ENCODE data around the gene PNMT.
"Not testable (repeated sequence)": the region's sequence is repeated elsewhere in the genome, so short reads cannot be mapped to it uniquely, and the experiment has no call there.

Gene PNMT

DNA sequence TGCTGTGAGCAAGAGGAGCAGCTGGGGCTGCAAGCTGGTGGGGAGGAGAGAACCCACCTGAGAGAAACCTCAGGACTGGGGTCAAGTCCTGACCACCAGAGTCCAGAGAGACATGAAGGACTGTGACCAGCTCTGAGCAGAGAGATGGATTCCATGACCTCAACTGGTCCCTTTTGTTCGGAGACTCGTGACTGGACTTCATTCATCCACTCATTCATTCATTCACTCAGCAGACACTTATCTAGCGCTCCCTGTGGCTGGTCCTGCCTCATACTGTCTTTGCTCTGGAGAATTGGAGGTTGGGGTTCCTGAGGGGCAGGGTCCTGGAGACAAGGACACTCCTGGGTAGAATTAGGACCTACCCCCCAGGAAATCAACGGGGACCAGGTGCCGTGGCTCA is 35.7 kb downstream of the PNMT start:
- H3K4me1 ChIP-seq (ENCODE audit: control insufficient read depth, insufficient read depth, low read length), result peaks cover 17% of the 10 kb centered on the region
- no peaks in the 10 kb centered on the region for H3K27me3 ChIP-seq (ENCODE audit: control insufficient read depth, insufficient read depth, low read length)
- peaks cover 12% of the 10 kb centered on the region; the same call in 1 of the 2 replicates for H3K36me3 ChIP-seq (ENCODE audit: control insufficient read depth, insufficient read depth, low read length)
- no peak overlapping the region for H3K27ac ChIP-seq (ENCODE audit: low read length)
- H3K9me3 ChIP-seq (ENCODE audit: control insufficient read depth, insufficient read depth, low read length), result no peaks in the 10 kb centered on the region
- no CpG with 5 or more reads among the region's 5 CpGs for WGBS (ENCODE audit: insufficient coverage, insufficient read length)
- DNase-seq (ENCODE audit: low read depth, low spot score), result no peak
- H3K4me3 ChIP-seq (ENCODE audit: low read length), result no peak overlapping the region

DNA sequence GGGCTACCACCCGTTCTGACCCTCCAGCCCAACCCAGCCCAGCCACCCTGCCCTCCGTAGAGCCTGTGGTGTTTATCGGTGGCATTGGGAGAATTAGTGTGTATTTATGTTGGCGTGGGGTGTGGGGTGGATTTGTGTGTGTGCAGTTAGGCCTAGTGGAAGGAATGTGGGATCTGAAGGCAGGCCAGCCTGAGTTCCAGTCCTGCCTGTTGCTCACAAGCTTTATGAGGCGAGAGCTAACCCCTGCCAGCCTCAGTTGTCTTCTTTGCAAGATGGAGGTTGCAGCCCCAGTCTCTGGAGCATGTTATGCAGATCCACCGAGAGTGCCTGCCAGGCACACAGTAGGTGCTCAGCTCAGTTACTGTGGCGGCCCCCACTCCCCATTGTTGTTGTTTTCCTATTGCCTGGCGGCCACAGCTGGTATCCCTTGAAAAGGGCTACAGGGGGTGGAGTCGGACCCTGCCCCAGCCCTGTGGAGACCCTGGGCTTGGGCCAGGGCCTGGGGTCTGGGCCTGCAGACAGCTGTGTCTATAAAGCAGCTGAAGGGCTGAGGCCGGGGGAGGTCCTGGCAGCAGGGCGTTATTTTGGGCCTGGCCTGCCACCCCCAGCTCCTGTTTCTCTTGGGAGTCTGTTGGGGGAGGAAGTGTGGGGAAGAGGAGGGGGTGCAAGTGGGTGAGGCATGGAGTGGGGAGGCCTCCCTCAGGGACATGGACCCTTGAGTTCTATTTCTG is 36.7 kb downstream of the PNMT start:
- Histone ChIP-seq H3K4me1 (ENCODE audit: control insufficient read depth, insufficient read depth, low read length) (peaks cover 17% of the 10 kb centered on the region), H3K36me3 (ENCODE audit: control insufficient read depth, insufficient read depth, low read length) (peaks cover 23% of the 10 kb centered on the region), H3K27ac (ENCODE audit: low read length) (no peak overlapping the region), H3K27me3 (ENCODE audit: control insufficient read depth, insufficient read depth, low read length) (no peaks in the 10 kb centered on the region), H3K4me3 (ENCODE audit: low read length) (no peak overlapping the region), H3K9me3 (ENCODE audit: control insufficient read depth, insufficient read depth, low read length) (no peaks in the 10 kb centered on the region)
- 100% methylated on average over 1 of the region's 11 CpGs for WGBS (ENCODE audit: insufficient coverage, insufficient read length)
- DNase-seq (ENCODE audit: low read depth, low spot score), result no peak

DNA sequence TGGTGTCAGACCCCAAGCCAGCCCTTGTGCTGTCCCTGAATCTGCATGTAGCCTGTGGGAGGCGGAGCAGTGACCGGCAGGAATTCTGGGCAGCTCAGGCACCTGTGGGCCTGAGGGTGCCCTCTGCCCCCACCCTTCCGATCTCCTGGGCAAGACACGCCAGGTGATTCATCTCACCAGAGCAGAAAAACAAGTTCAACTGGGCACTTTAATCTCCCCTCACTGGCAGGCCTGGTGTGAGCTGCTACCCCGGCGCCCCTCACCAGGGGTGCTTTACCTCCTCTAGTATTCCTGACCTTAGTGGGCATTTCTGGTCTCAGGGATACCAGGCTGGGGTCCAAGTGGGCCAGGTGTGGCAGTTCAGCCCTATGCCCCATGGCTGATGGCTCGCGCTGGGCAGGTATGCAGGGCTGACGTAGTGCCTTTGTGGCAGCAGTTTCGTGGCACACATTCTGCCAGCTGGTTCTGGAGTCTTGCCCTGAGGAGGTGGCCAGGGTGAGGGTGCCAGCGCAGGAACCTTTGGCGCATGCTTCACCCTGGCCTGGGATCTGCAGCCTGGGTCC is 37.6 kb downstream of the PNMT start:
- Histone ChIP-seq H3K9me3 (ENCODE audit: control insufficient read depth, insufficient read depth, low read length) (no peaks in the 10 kb centered on the region), H3K27me3 (ENCODE audit: control insufficient read depth, insufficient read depth, low read length) (no peaks in the 10 kb centered on the region), H3K4me1 (ENCODE audit: control insufficient read depth, insufficient read depth, low read length) (peaks cover 17% of the 10 kb centered on the region), H3K4me3 (ENCODE audit: low read length) (no peak overlapping the region), H3K27ac (ENCODE audit: low read length) (no peak overlapping the region), H3K36me3 (ENCODE audit: control insufficient read depth, insufficient read depth, low read length) (peaks cover 28% of the 10 kb centered on the region)
- WGBS (ENCODE audit: insufficient coverage, insufficient read length), result no CpG with 5 or more reads among the region's 12 CpGs
- no peak for DNase-seq (ENCODE audit: low read depth, low spot score)

DNA sequence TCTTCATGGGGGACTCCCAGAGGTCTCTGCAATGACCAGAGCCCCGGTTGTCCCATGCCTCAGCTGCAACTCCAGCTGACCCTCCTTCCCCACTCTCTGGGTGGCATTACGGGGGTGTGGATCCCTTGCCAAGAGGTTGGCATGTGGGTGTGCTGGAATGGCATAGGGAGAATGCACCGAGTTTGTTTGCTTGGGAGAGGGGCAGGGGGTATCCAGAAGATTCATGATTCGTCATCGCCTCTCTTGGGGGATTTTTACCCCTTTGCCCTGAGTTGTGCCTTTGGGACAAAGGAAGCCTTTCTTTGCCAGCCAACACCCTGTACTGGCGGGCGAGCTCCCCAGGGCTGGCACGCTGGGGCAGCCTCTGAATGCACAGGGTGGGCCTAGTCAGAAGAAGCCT is 38.1 kb downstream of the PNMT start:
- no peak overlapping the region for H3K4me3 ChIP-seq (ENCODE audit: low read length)
- WGBS (ENCODE audit: insufficient coverage, insufficient read length), result no CpG with 5 or more reads among the region's 8 CpGs
- H3K27ac ChIP-seq (ENCODE audit: low read length), result no peak overlapping the region
- H3K9me3 ChIP-seq (ENCODE audit: control insufficient read depth, insufficient read depth, low read length), result no peaks in the 10 kb centered on the region
- no peaks in the 10 kb centered on the region for H3K27me3 ChIP-seq (ENCODE audit: control insufficient read depth, insufficient read depth, low read length)
- H3K4me1 ChIP-seq (ENCODE audit: control insufficient read depth, insufficient read depth, low read length), result peaks cover 17% of the 10 kb centered on the region
- peaks cover 28% of the 10 kb centered on the region for H3K36me3 ChIP-seq (ENCODE audit: control insufficient read depth, insufficient read depth, low read length)
- no peak for DNase-seq (ENCODE audit: low read depth, low spot score)

DNA sequence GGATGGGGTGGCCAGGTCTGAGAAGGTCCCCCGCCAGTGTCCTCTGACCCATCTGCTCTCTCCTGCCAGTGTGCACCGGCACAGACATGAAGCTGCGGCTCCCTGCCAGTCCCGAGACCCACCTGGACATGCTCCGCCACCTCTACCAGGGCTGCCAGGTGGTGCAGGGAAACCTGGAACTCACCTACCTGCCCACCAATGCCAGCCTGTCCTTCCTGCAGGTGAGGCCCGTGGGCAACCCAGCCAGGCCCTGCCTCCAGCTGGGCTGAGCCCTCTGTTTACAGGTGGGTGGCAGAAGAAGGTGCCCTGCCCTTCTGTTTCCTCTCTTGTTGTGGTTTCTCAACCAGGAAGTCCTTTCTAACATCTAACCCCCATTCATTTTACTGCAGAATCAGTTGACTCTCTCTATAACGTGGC is 38.7 kb downstream of the PNMT start:
- DNase-seq (ENCODE audit: low read depth, low spot score), result no peak
- no peaks in the 10 kb centered on the region for H3K9me3 ChIP-seq (ENCODE audit: control insufficient read depth, insufficient read depth, low read length)
- no peak overlapping the region for H3K4me3 ChIP-seq (ENCODE audit: low read length)
- peaks cover 31% of the 10 kb centered on the region for H3K36me3 ChIP-seq (ENCODE audit: control insufficient read depth, insufficient read depth, low read length)
- WGBS (ENCODE audit: insufficient coverage, insufficient read length), result no CpG with 5 or more reads among the region's 7 CpGs
- no peaks in the 10 kb centered on the region for H3K27me3 ChIP-seq (ENCODE audit: control insufficient read depth, insufficient read depth, low read length)
- no peak overlapping the region for H3K27ac ChIP-seq (ENCODE audit: low read length)
- peaks cover 16% of the 10 kb centered on the region for H3K4me1 ChIP-seq (ENCODE audit: control insufficient read depth, insufficient read depth, low read length)

DNA sequence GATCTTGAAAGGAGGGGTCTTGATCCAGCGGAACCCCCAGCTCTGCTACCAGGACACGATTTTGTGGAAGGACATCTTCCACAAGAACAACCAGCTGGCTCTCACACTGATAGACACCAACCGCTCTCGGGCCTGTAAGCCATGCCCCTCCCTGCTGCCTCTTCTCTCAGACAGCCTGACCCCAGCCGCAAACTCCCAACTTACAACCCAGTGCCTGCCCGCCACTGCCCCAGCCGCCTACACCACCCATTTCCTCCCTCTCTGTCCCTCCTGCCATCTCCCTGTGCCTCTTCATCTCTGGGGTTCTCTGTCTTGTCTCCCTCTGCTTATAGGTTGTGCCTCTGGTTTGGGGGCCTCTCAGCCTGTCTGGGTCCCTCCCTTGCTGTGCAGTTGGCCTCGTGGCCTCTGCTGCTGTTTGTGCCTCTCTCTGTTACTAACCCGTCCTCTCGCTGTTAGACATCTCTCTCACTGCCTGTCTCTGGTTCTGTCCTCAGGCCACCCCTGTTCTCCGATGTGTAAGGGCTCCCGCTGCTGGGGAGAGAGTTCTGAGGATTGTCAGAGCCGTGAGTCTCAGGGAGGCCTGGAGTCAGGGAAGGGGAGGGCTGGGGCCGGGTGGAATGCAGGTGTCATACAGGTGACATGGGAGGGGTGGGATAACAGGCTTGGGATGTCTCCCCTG is 41.2 kb downstream of the PNMT start:
- DNase-seq (ENCODE audit: low read depth, low spot score), result no peak
- peaks cover 10% of the 10 kb centered on the region for H3K4me1 ChIP-seq (ENCODE audit: control insufficient read depth, insufficient read depth, low read length)
- H3K27ac ChIP-seq (ENCODE audit: low read length), result no peak overlapping the region
- H3K4me3 ChIP-seq (ENCODE audit: low read length), result no peak overlapping the region
- H3K9me3 ChIP-seq (ENCODE audit: control insufficient read depth, insufficient read depth, low read length), result no peaks in the 10 kb centered on the region
- H3K27me3 ChIP-seq (ENCODE audit: control insufficient read depth, insufficient read depth, low read length), result no peaks in the 10 kb centered on the region
- H3K36me3 ChIP-seq (ENCODE audit: control insufficient read depth, insufficient read depth, low read length), result peaks cover 36% of the 10 kb centered on the region
- WGBS (ENCODE audit: insufficient coverage, insufficient read length), result no CpG with 5 or more reads among the region's 14 CpGs

DNA sequence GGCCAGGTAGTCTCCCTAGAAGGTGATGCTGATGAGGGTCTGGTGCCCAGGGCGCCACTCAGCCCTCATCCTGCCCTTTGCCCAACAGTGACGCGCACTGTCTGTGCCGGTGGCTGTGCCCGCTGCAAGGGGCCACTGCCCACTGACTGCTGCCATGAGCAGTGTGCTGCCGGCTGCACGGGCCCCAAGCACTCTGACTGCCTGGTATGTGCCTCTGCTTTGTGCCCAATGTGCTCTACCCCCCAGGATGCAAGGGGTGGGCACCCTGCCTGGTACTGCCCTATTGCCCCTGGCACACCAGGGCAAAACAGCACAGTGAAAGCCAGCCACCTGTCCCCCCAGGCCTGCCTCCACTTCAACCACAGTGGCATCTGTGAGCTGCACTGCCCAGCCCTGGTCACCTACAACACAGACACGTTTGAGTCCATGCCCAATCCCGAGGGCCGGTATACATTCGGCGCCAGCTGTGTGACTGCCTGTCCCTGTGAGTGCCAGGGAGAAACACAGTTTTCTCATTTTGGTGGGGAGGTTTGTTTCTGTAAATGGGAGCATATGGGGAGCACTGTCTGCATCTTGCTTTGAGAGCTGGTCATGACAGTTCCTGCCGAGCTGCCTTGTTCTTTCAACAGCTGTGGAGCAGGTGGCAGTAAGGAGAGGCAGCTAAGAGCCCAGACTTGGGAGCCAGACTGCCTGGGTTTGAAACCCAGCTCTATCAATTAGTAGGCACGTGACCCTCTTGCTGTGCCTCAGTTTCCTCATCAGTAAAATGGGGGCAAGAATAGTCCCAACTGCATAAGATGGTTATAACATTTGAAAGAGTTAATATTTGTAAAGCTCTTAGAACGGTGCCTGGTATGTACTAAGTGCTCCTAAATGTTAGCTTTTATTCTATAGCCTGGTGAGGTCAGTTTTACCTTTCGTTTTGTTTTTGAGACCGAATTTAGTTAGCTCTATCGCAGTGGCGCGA is 42.0 kb downstream of the PNMT start:
- WGBS (ENCODE audit: insufficient coverage, insufficient read length), result no CpG with 5 or more reads among the region's 20 CpGs
- Histone ChIP-seq H3K9me3 (ENCODE audit: control insufficient read depth, insufficient read depth, low read length) (no peaks in the 10 kb centered on the region), H3K36me3 (ENCODE audit: control insufficient read depth, insufficient read depth, low read length) (peaks cover 39% of the 10 kb centered on the region), H3K27me3 (ENCODE audit: control insufficient read depth, insufficient read depth, low read length) (no peaks in the 10 kb centered on the region), H3K4me3 (ENCODE audit: low read length) (no peak overlapping the region), H3K4me1 (ENCODE audit: control insufficient read depth, insufficient read depth, low read length) (peaks cover 3% of the 10 kb centered on the region; the same call in 1 of the 2 replicates), H3K27ac (ENCODE audit: low read length) (no peak overlapping the region)
- no peak for DNase-seq (ENCODE audit: low read depth, low spot score)

DNA sequence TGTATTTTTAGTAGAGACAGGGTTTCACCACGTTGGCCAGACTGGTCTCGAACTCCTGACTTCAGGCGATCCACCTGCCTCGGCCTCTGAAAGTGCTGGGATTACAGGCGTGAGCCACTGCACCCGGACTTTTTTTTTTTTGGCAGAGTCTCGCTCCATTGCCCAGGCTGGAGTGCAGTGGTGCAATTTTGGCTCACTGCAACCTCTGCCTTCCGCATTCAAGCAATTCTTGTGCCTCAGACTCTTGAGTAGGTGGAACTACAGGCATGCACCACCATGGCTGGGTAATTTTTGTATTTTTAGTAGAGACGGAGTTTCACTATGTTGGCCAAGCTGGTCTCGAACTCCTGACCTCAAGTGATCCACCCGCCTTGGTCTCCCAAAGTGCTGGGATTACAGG is 42.8 kb downstream of the PNMT start:
- peaks cover 47% of the 10 kb centered on the region for H3K36me3 ChIP-seq (ENCODE audit: control insufficient read depth, insufficient read depth, low read length)
- H3K27me3 ChIP-seq (ENCODE audit: control insufficient read depth, insufficient read depth, low read length); H3K27ac ChIP-seq (ENCODE audit: low read length); H3K9me3 ChIP-seq (ENCODE audit: control insufficient read depth, insufficient read depth, low read length); DNase-seq (ENCODE audit: low read depth, low spot score); H3K4me1 ChIP-seq (ENCODE audit: control insufficient read depth, insufficient read depth, low read length); H3K4me3 ChIP-seq (ENCODE audit: low read length): not testable (repeated sequence)
- no CpG with 5 or more reads among the region's 11 CpGs for WGBS (ENCODE audit: insufficient coverage, insufficient read length)

DNA sequence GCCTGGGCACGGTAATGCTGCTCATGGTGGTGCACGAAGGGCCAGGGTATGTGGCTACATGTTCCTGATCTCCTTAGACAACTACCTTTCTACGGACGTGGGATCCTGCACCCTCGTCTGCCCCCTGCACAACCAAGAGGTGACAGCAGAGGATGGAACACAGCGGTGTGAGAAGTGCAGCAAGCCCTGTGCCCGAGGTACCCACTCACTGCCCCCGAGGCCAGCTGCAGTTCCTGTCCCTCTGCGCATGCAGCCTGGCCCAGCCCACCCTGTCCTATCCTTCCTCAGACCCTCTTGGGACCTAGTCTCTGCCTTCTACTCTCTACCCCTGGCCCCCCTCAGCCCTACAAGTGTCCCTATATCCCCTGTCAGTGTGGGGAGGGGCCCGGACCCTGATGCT is 43.6 kb downstream of the PNMT start:
- H3K36me3 ChIP-seq (ENCODE audit: control insufficient read depth, insufficient read depth, low read length), result peaks cover 53% of the 10 kb centered on the region

DNA sequence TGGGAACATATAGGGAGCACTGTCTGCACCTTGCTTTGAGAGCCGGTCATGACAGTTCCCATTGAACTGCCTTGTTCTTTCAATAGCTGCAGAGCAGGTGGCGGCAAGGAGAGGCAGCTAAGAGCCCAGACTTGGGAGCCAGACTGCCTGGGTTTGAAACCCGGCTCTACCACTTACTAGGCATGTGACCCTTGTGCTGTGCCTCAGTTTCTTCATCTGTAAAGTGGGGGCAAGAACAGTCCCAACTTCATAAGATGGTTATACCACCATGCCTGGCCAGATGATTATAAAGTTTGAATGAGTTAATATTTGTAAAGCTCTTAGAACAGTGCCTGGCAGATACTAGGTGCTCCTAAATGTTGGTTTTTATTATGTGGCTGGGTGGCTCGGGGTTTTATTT is 46.0 kb downstream of the PNMT start:
- Histone ChIP-seq H3K9me3 (ENCODE audit: control insufficient read depth, insufficient read depth, low read length) (no peaks in the 10 kb centered on the region), H3K36me3 (ENCODE audit: control insufficient read depth, insufficient read depth, low read length) (peaks cover 45% of the 10 kb centered on the region), H3K4me1 (ENCODE audit: control insufficient read depth, insufficient read depth, low read length) (no peaks in the 10 kb centered on the region), H3K27me3 (ENCODE audit: control insufficient read depth, insufficient read depth, low read length) (no peaks in the 10 kb centered on the region), H3K4me3 (ENCODE audit: low read length) (no peak overlapping the region), H3K27ac (ENCODE audit: low read length) (no peak overlapping the region)
- DNase-seq (ENCODE audit: low read depth, low spot score), result no peak
- WGBS (ENCODE audit: insufficient coverage, insufficient read length), result no CpG with 5 or more reads among the region's 4 CpGs

More for the DNA sequence above, 43.6 kb downstream of the PNMT start:
- Histone ChIP-seq H3K27me3 (ENCODE audit: control insufficient read depth, insufficient read depth, low read length) (no peaks in the 10 kb centered on the region), H3K4me1 (ENCODE audit: control insufficient read depth, insufficient read depth, low read length) (no peaks in the 10 kb centered on the region), H3K27ac (ENCODE audit: low read length) (no peak overlapping the region), H3K9me3 (ENCODE audit: control insufficient read depth, insufficient read depth, low read length) (no peaks in the 10 kb centered on the region), H3K4me3 (ENCODE audit: low read length) (no peak overlapping the region)
- no peak for DNase-seq (ENCODE audit: low read depth, low spot score)
- WGBS (ENCODE audit: insufficient coverage, insufficient read length), result no CpG with 5 or more reads among the region's 10 CpGs

All from iPS DF 6.9 (cell line).